Measurements from ENCODE around the gene DSPP.
"Not testable (repeated sequence)": the region's sequence is repeated elsewhere in the genome, so short reads cannot be mapped to it uniquely, and the experiment has no call there.

DSPP gene

GRCh38 chr4:87608229-87608628 lies at the start of gene DSPP:
DSPP (plus strand) TSS chr4:87608529; CDS start chr4:87610909, 2,380 bp downstream.
- DNase-seq (ENCODE audit: low spot score), result no peak

GRCh38 chr4:87559090-87559837 lies 49.1 kb upstream of the DSPP start:
- DNase-seq (ENCODE audit: low spot score), result no peak

GRCh38 chr4:87560802-87561201 lies 47.5 kb upstream of the DSPP start:
- DNase-seq (ENCODE audit: low spot score), result no peak

- no peak for DNase-seq (ENCODE audit: low spot score)
Observed at GRCh38 chr4:87565746-87566145, 42.6 kb upstream of the DSPP start.

GRCh38 chr4:87566276-87566675 lies 42.1 kb upstream of the DSPP start:
- no peak for DNase-seq (ENCODE audit: low spot score)

- DNase-seq (ENCODE audit: low spot score), result no peak
Observed at GRCh38 chr4:87567191-87567590, 41.1 kb upstream of the DSPP start.

- DNase-seq (ENCODE audit: low spot score), result no peak
Observed at GRCh38 chr4:87570290-87570805, 38.0 kb upstream of the DSPP start.

- not testable (repeated sequence) for DNase-seq (ENCODE audit: low spot score)
Observed at GRCh38 chr4:87574376-87574775, 34.0 kb upstream of the DSPP start.

- no peak for DNase-seq (ENCODE audit: low spot score)
Observed at GRCh38 chr4:87574996-87575395, 33.3 kb upstream of the DSPP start.

GRCh38 chr4:87575408-87575807 lies 32.9 kb upstream of the DSPP start:
- no peak for DNase-seq (ENCODE audit: low spot score)

GRCh38 chr4:87575983-87576382 lies 32.3 kb upstream of the DSPP start:
- DNase-seq (ENCODE audit: low spot score), result no peak

- no peak for DNase-seq (ENCODE audit: low spot score)
Observed at GRCh38 chr4:87579478-87579877, 28.9 kb upstream of the DSPP start.

- no peak for DNase-seq (ENCODE audit: low spot score)
Observed at GRCh38 chr4:87580057-87580456, 28.3 kb upstream of the DSPP start.

GRCh38 chr4:87584222-87584908 lies 24.0 kb upstream of the DSPP start:
- DNase-seq (ENCODE audit: low spot score), result no peak

GRCh38 chr4:87589531-87589930 lies 18.8 kb upstream of the DSPP start:
- no peak for DNase-seq (ENCODE audit: low spot score)

GRCh38 chr4:87592124-87592523 lies 16.2 kb upstream of the DSPP start:
- no peak for DNase-seq (ENCODE audit: low spot score)

- DNase-seq (ENCODE audit: low spot score), result no peak
Observed at GRCh38 chr4:87601361-87601760, 7.0 kb upstream of the DSPP start.

- DNase-seq (ENCODE audit: low spot score), result no peak
Observed at GRCh38 chr4:87614292-87614890, 6.1 kb downstream of the DSPP start.

GRCh38 chr4:87616268-87616667 lies 7.9 kb downstream of the DSPP start:
- no peak for DNase-seq (ENCODE audit: low spot score)

- DNase-seq (ENCODE audit: low spot score), result no peak
Observed at GRCh38 chr4:87620086-87620485, 11.8 kb downstream of the DSPP start.

GRCh38 chr4:87620491-87620890 lies 12.2 kb downstream of the DSPP start:
- no peak for DNase-seq (ENCODE audit: low spot score)

- no peak for DNase-seq (ENCODE audit: low spot score)
Observed at GRCh38 chr4:87622303-87622702, 14.0 kb downstream of the DSPP start.

- DNase-seq (ENCODE audit: low spot score), result no peak
Observed at GRCh38 chr4:87624698-87625097, 16.4 kb downstream of the DSPP start.

All from D341Med (cell line).